Hepatocyte (in vitro differentiated cells): Measurements from ENCODE around the gene RAB11FIP3.

Experiments used
- EZH2 ChIP-seq: fragments of 200-600 bp; sonication (generic); IDR thresholded peaks from 2 replicates; pipeline ENCODE4 v1.6.1; 2016; ENCODE audit warnings: antibody characterized with exemption, mild to moderate bottlenecking, borderline replicate concordance
- TF ChIP-seq, protein P1 (sequence below): fragments of 200-600 bp; sonication (generic); IDR thresholded peaks from 2 replicates; pipeline ENCODE4 v1.5.1; 2016; ENCODE audit warnings: antibody characterized with exemption, mild to moderate bottlenecking; ENCODE audit not compliant: poor library complexity

DNA sequence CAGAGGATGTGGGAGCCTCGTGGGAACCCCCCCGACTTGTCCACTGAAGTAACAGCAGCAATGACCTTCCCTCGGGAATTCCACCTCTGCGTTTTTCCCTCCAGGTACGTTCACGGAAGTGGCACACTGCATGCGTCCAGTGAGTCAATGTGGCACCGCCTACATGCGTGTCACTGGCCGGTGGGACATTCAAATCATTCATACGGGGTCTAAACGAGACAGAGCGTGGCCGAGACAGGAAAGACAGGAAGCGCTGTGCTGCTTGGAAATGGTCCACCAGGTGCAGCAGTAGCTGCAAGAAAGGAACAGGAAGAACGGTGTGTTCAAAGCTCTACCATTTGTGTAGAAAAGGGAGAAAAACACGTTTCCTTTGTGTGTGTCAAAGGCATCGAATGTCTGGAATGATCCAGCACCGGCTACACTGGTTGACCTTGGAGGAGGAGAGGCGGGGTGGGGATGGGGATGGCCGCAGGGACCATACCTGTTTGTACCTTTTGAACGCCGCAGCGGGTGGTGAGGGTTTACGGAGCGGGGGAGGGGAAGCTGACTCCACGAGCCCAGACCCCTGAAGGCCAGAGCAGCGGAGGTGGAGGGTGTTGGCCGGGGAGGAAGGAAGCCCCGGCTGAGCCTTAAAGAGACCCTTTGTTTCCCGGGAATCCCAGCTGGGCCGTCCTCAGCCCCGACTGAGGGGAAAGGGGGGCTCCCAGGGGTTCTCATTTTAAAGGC, 42.0 kb upstream of the RAB11FIP3 start:
- TF ChIP-seq, protein P1, sequence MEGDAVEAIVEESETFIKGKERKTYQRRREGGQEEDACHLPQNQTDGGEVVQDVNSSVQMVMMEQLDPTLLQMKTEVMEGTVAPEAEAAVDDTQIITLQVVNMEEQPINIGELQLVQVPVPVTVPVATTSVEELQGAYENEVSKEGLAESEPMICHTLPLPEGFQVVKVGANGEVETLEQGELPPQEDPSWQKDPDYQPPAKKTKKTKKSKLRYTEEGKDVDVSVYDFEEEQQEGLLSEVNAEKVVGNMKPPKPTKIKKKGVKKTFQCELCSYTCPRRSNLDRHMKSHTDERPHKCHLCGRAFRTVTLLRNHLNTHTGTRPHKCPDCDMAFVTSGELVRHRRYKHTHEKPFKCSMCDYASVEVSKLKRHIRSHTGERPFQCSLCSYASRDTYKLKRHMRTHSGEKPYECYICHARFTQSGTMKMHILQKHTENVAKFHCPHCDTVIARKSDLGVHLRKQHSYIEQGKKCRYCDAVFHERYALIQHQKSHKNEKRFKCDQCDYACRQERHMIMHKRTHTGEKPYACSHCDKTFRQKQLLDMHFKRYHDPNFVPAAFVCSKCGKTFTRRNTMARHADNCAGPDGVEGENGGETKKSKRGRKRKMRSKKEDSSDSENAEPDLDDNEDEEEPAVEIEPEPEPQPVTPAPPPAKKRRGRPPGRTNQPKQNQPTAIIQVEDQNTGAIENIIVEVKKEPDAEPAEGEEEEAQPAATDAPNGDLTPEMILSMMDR, result no peak
- no peak for TF ChIP-seq EZH2
